Astrocyte of the cerebellum (primary cell): ENCODE results near the gene CLSTN2.

ENCODE experiments used
- DNase-seq: peaks from one replicate; pipeline ENCODE4 v3.0.0-alpha.2; 2011; ENCODE audit warnings: low read depth
- H3K4me3 ChIP-seq: 2 replicates; pipeline ENCODE4 v1.5.1; 2011; ENCODE audit warnings: mild to moderate bottlenecking, low read depth, low read length, moderate library complexity
- in situ Hi-C: cut with HindIII; loops from 2 replicates; pipeline ENCODE4 v1.10.0; 2017; ENCODE audit warnings: low sequenced_read_pairs
- TF ChIP-seq, protein P1 (sequence below): IDR thresholded peaks from 2 replicates; pipeline ENCODE4 v1.5.1; 2012; ENCODE audit warnings: low read length, low read depth, moderate library complexity, mild to moderate bottlenecking; ENCODE audit errors: missing control alignments

The CLSTN2 gene

GRCh38 chr3:140170612-140171011 lies 235.6 kb downstream of the CLSTN2 start:
- no peak overlapping the region for H3K4me3 ChIP-seq
- TF ChIP-seq, protein P1, sequence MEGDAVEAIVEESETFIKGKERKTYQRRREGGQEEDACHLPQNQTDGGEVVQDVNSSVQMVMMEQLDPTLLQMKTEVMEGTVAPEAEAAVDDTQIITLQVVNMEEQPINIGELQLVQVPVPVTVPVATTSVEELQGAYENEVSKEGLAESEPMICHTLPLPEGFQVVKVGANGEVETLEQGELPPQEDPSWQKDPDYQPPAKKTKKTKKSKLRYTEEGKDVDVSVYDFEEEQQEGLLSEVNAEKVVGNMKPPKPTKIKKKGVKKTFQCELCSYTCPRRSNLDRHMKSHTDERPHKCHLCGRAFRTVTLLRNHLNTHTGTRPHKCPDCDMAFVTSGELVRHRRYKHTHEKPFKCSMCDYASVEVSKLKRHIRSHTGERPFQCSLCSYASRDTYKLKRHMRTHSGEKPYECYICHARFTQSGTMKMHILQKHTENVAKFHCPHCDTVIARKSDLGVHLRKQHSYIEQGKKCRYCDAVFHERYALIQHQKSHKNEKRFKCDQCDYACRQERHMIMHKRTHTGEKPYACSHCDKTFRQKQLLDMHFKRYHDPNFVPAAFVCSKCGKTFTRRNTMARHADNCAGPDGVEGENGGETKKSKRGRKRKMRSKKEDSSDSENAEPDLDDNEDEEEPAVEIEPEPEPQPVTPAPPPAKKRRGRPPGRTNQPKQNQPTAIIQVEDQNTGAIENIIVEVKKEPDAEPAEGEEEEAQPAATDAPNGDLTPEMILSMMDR: no peak
- in situ Hi-C loops: no loop called here
- no peak for DNase-seq

- no peak overlapping the region for H3K4me3 ChIP-seq
- in situ Hi-C loops: no loop called here
- TF ChIP-seq, protein P1: no peak
- DNase-seq: peak; percentile 4
Observed at GRCh38 chr3:140176526-140176925, 241.5 kb downstream of the CLSTN2 start.

- in situ Hi-C loops: no loop called here
Observed at GRCh38 chr3:140177943-140178342, 243.0 kb downstream of the CLSTN2 start.

GRCh38 chr3:140178482-140178881 lies 243.5 kb downstream of the CLSTN2 start:
- in situ Hi-C loops: no loop called here
- no peak overlapping the region for H3K4me3 ChIP-seq

More at GRCh38 chr3:140177943-140178342, 243.0 kb downstream of the CLSTN2 start:
- DNase-seq: no peak
- no peak overlapping the region for H3K4me3 ChIP-seq
- TF ChIP-seq, protein P1: no peak

GRCh38 chr3:140180603-140181002 lies 245.6 kb downstream of the CLSTN2 start:
- TF ChIP-seq, protein P1: no peak
- H3K4me3 ChIP-seq: no peak overlapping the region
- in situ Hi-C loops: no loop called here
- DNase-seq: no peak

More at GRCh38 chr3:140178482-140178881, 243.5 kb downstream of the CLSTN2 start:
- TF ChIP-seq, protein P1: no peak
- no peak for DNase-seq

GRCh38 chr3:140185375-140185774 lies 250.4 kb downstream of the CLSTN2 start:
- TF ChIP-seq, protein P1: no peak
- DNase-seq: no peak
- no peak overlapping the region for H3K4me3 ChIP-seq
- in situ Hi-C loops: no loop called here
